Sigmoid colon (tissue), 7 donors: Measurements from ENCODE around the gene TIMP2. TPM values are rescaled to one million over a fixed set of nuclear protein-coding genes. Genes with fewer than 3 reads are reported as not detected.
A peak's percentile ranks its signal among the peaks of the same experiment; 100 is the strongest.

Experiments used
- DNase-seq: peaks from one replicate; pipeline ENCODE4 v3.0.0-alpha.2; 2019
- H3K27ac ChIP-seq, 4 donors: fragments of 200-600 bp; sonication (generic); one replicate each; pipeline ENCODE4 v1.5.1; 2016 to 2019; ENCODE audit warnings: mild to moderate bottlenecking in 1 of 4
- H3K27me3 ChIP-seq, 3 donors: fragments of 200-600 bp; sonication (generic); one replicate each; pipeline ENCODE4 v1.5.1; 2019; ENCODE audit warnings: mild to moderate bottlenecking in 1 of 3
- H3K36me3 ChIP-seq, 4 donors: fragments of 200-600 bp; sonication (generic); one replicate each; pipeline ENCODE4 v1.5.1; 2016 to 2019
- H3K4me1 ChIP-seq, 4 donors: fragments of 200-600 bp; sonication (generic); one replicate each; pipeline ENCODE4 v1.5.1; 2017 to 2019
- H3K4me3 ChIP-seq, 4 donors: fragments of 200-600 bp; sonication (generic); one replicate each; pipeline ENCODE4 v1.5.1; 2017 to 2019; ENCODE audit warnings: mild to moderate bottlenecking in 2 of 4, moderate library complexity in 1 of 4
- H3K9me3 ChIP-seq, 4 donors: fragments of 200-600 bp in 3 of 4; sonication (generic) in 3 of 4; one replicate each; pipeline versions ENCODE4 v1.5.1 to v1.6.1; 2013 to 2019
- CTCF ChIP-seq, 4 experiments: fragments of 450-650 bp in 3 of 4; fragments of 200-600 bp in 1 of 4; IDR thresholded peaks; one replicate each; pipeline ENCODE4 v1.5.1; 2016 to 2019; ENCODE audit warnings: antibody characterized with exemption in 4 of 4, mild to moderate bottlenecking in 3 of 4, moderate library complexity in 2 of 4
- EP300 ChIP-seq, 4 donors: sonication (generic); formaldehyde crosslinking; IDR thresholded peaks; one replicate each; pipeline ENCODE4 v1.6.1; 2017; ENCODE audit warnings: antibody characterized with exemption in 4 of 4
- POLR2A ChIP-seq, 2 donors: fragments of 450-650 bp; IDR thresholded peaks; one replicate each; pipeline ENCODE4 v1.6.1; 2016; ENCODE audit warnings: antibody characterized with exemption in 2 of 2, mild to moderate bottlenecking in 2 of 2, moderate library complexity in 2 of 2
- POLR2AphosphoS5 ChIP-seq, 4 donors: sonication (generic); formaldehyde crosslinking; IDR thresholded peaks; one replicate each; pipeline ENCODE4 v1.6.1; 2017; ENCODE audit warnings: antibody characterized with exemption in 4 of 4
- WGBS, 2 donors: extraction: QIAGEN DNeasy Blood & Tissue Kit; methylation state at CpG; one replicate each; pipeline ENCODE4 v1.1.7; 2013; 5-methylcytosine and 5-hydroxymethylcytosine counted together
- intact Hi-C: fragments of 100-400 bp; cut with DNase I; formaldehyde crosslinking; loops from one replicate; pipeline ENCODE4 v1.15.1; 2023
- polyA plus RNA-seq, 3 donors: library from polyadenylated mRNA; stranded (reverse); fragments of 200-250 nt; gene quantifications; one replicate each; pipeline ENCODE4 v1.2.3, GENCODE V29; 2013
- total RNA-seq, 4 donors: library from RNA; depleted of rRNA; stranded (reverse); fragments of >200 nt; gene quantifications; one replicate each; pipeline ENCODE4 v1.1.0, GENCODE V29; 2016
- donor health status: healthy with polysubstance abuse.
- donor health status: Bipolar disorder and iron deficiency.
- donor health status: healthy.

Gene TIMP2
- total and polyA plus RNA-seq, 7 donors = 16.4 to 227 (median 142) TPM

- TF ChIP-seq CTCF (IDR thresholded peaks at IDR 0.05) (no peak), POLR2A (IDR thresholded peaks at IDR 0.05) (no peak), EP300 (IDR thresholded peaks at IDR 0.05) (no peak), POLR2AphosphoS5 (IDR thresholded peaks at IDR 0.05) (no peak)
- no peak for DNase-seq
- Histone ChIP-seq H3K4me1 (no peaks in the 10 kb centered on the region), H3K9me3 (no peaks in the 10 kb centered on the region), H3K27me3 (no peaks in the 10 kb centered on the region), H3K4me3 (no peak overlapping the region), H3K36me3 (peaks cover 50 to 99% (median 67%) of the 10 kb centered on the region in 4 donors), H3K27ac (peak overlapping the region in 1 of 4 donors; percentile 17)
- 93 to 97% methylated on average over 8 of the region's 8 CpGs for WGBS, 2 donors
- intact Hi-C loops = no loop called here
Observed at GRCh38 chr17:78821961-78822360, 103.2 kb downstream of the TIMP2 start.

- TF ChIP-seq EP300 (IDR thresholded peaks at IDR 0.05) = no peak
- no peak for TF ChIP-seq POLR2AphosphoS5 (IDR thresholded peaks at IDR 0.05)
- Histone ChIP-seq H3K9me3 (no peaks in the 10 kb centered on the region), H3K4me1 (no peaks in the 10 kb centered on the region), H3K27me3 (no peaks in the 10 kb centered on the region), H3K4me3 (no peak overlapping the region), H3K36me3 (peaks cover 43 to 99% (median 69%) of the 10 kb centered on the region in 4 donors), H3K27ac (peak overlapping the region in 1 of 4 donors; percentile 31)
- no peak for DNase-seq
- 93 to 96% methylated on average over 13 of the region's 13 CpGs for WGBS, 2 donors
- intact Hi-C loops = no loop called here
Observed at GRCh38 chr17:78820841-78821240, 104.3 kb downstream of the TIMP2 start.

GRCh38 chr17:78819806-78820792 lies 105.1 kb downstream of the TIMP2 start:
- Histone ChIP-seq H3K4me3 (no peak overlapping the region), H3K27me3 (no peaks in the 10 kb centered on the region), H3K4me1 (no peaks in the 10 kb centered on the region), H3K9me3 (no peaks in the 10 kb centered on the region), H3K27ac (peak overlapping the region in 2 of 4 donors; percentile 1 to 53), H3K36me3 (peaks cover 39 to 99% (median 69%) of the 10 kb centered on the region in 4 donors)
- 88 to 96% methylated on average over 18 of the region's 18 CpGs for WGBS, 2 donors
- no peak for TF ChIP-seq POLR2AphosphoS5 (IDR thresholded peaks at IDR 0.05)
- peak in 1 of 4 donors; percentile 11 for TF ChIP-seq EP300 (IDR thresholded peaks at IDR 0.05)
- intact Hi-C loops = no loop called here
- no peak for DNase-seq

GRCh38 chr17:78819402-78819801 lies 105.8 kb downstream of the TIMP2 start:
- H3K27ac ChIP-seq = peak overlapping the region in 3 of 4 donors; percentile 1 to 53 (median 51)
- no peak overlapping the region for H3K4me3 ChIP-seq
- TF ChIP-seq POLR2A (IDR thresholded peaks at IDR 0.05) (no peak), CTCF (IDR thresholded peaks at IDR 0.05) (no peak), POLR2AphosphoS5 (IDR thresholded peaks at IDR 0.05) (no peak), EP300 (IDR thresholded peaks at IDR 0.05) (no peak)
- no peaks in the 10 kb centered on the region for H3K9me3 ChIP-seq
- DNase-seq = no peak
- H3K36me3 ChIP-seq = peaks cover 39 to 99% (median 68%) of the 10 kb centered on the region in 4 donors
- intact Hi-C loops = no loop called here
- H3K27me3 ChIP-seq = no peaks in the 10 kb centered on the region
- H3K4me1 ChIP-seq = no peaks in the 10 kb centered on the region
- 80 to 86% methylated on average over 8 of the region's 8 CpGs for WGBS, 2 donors

- TF ChIP-seq POLR2AphosphoS5 (IDR thresholded peaks at IDR 0.05) (peak in 2 of 4 donors; percentile 16 to 57), EP300 (IDR thresholded peaks at IDR 0.05) (peak in 1 of 4 donors; percentile 5), CTCF (IDR thresholded peaks at IDR 0.05) (no peak), POLR2A (IDR thresholded peaks at IDR 0.05) (no peak)
- DNase-seq = no peak
- no peak overlapping the region for H3K4me3 ChIP-seq
- H3K36me3 ChIP-seq = peaks cover 44 to 99% (median 72%) of the 10 kb centered on the region in 4 donors
- no peaks in the 10 kb centered on the region for H3K9me3 ChIP-seq
- H3K4me1 ChIP-seq = no peaks in the 10 kb centered on the region
- intact Hi-C loops = no loop called here
- WGBS, 2 donors = 39 to 68% methylated on average over 6 of the region's 6 CpGs
- H3K27ac ChIP-seq = peak overlapping the region; percentile 1 to 53 (median 39)
- no peaks in the 10 kb centered on the region for H3K27me3 ChIP-seq
Observed at GRCh38 chr17:78818932-78819331, 106.3 kb downstream of the TIMP2 start.
